Neural cell (in vitro differentiated cells): ENCODE data around the gene KRTAP2-4.

Experiments used
- CTCF ChIP-seq: fragments of 450-650 bp; IDR thresholded peaks from 2 replicates; pipeline ENCODE4 v1.5.1; 2014; ENCODE audit warnings: antibody characterized with exemption, mild to moderate bottlenecking, moderate library complexity; ENCODE audit not compliant: poor library complexity, severe bottlenecking
- EZH2 ChIP-seq: fragments of 200-600, 300-800 bp; shearing (Covaris generic), sonication (generic); IDR thresholded peaks from 2 replicates; pipeline ENCODE4 v1.6.1; 2014; ENCODE audit warnings: antibody characterized with exemption, low read length, borderline replicate concordance, mild to moderate bottlenecking; ENCODE audit not compliant: insufficient read depth, poor library complexity, severe bottlenecking
- MXI1 ChIP-seq: fragments of 450-650 bp; conservative IDR thresholded peaks from 2 replicates; pipeline ENCODE4 v1.6.1; 2014; ENCODE audit warnings: antibody characterized with exemption, mild to moderate bottlenecking; ENCODE audit not compliant: poor library complexity, severe bottlenecking
- POLR2AphosphoS5 ChIP-seq: IDR thresholded peaks from 2 replicates; pipeline ENCODE4 v1.6.1; 2012
- RAD21 ChIP-seq: fragments of 450-650 bp; conservative IDR thresholded peaks from 2 replicates; pipeline ENCODE4 v1.6.1; 2014; ENCODE audit warnings: antibody characterized with exemption, mild to moderate bottlenecking, moderate library complexity
- REST ChIP-seq: IDR thresholded peaks from 2 replicates; pipeline ENCODE4 v1.6.1; 2012; ENCODE audit warnings: borderline replicate concordance
- SMC3 ChIP-seq: fragments of 450-650 bp; conservative IDR thresholded peaks from 2 replicates; pipeline ENCODE4 v1.6.1; 2014; ENCODE audit warnings: antibody characterized with exemption, mild to moderate bottlenecking, moderate library complexity; ENCODE audit not compliant: poor library complexity
- TAF1 ChIP-seq: IDR thresholded peaks from 2 replicates; pipeline ENCODE4 v1.6.1; 2012; ENCODE audit warnings: low read depth

GRCh38 chr17:41064301-41064700, 1.4 kb downstream of the KRTAP2-4 start:
- no peak for TF ChIP-seq CTCF
- no peak for TF ChIP-seq SMC3
- no peak for TF ChIP-seq EZH2
- no peak for TF ChIP-seq REST
- no peak for TF ChIP-seq RAD21
- no peak for TF ChIP-seq MXI1
- no peak for TF ChIP-seq POLR2AphosphoS5
- no peak for TF ChIP-seq TAF1
